Activated gamma-delta T cell treated with Interleukin-2 at 50 U/mL for 16 hours (primary cell): ENCODE data around the gene LINGO4.
A peak's percentile ranks its signal among the peaks of the same experiment; 100 is the strongest.

Experiments
- DNase-seq: peaks from one replicate; pipeline ENCODE4 v3.0.0-alpha.2; 2020

The LINGO4 gene

DNA sequence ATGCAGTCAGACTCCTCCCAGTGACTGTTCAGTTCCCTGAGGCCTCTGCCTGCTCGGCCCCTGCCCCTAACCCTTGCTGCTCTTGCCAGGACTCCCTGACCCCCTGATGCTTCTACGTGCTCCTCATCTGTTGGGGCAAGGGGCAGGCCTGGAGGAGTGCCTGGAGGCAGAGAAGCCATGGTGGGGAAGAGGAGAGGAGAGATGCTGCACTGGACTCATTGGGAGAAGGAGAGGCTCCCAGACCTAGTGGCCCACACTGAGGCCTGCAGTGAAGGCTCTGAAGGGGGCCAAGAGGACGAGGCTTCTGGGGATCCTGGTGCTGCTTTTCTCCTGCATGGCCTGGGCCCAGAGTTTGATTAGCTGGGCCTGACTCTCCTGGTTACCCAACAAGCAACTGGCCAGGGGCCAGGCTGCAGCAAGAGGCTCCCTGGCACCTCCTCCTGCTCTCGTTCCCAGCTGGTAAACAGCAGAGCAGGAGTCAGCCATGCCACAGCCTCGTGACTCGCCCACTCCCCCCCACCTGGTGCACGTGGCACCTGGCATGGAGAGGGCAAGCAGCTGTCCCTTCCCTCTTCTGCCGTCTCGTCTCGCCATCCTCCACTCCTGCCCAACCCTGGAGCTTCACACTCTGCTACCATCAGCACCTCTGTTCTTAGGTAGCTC lies 27.2 kb upstream of the LINGO4 start:
- DNase-seq, result no peak

DNA sequence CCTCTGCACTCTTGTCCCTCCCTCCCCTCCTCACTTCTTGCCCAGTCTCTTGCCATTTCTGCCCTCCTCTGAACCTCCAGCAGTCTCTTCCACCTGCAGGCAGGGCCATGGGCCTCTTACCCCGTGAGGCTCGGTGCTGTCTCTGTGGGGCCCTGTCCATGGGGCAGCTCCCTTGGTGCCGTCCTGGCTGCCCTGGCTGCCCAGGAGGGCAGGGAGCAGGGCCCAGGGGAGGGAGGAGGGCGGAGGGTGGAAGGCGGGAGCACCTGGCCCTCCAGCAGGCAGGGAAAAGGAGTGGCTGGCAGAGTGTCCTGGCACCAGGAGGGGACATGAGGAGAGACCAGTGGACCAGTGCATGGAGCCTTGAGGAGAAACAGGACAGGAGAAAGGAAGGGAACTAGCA lies 26.4 kb upstream of the LINGO4 start, which contains the start of gene RORC:
RORC (minus strand) TSS at position 198 of the 400 bp plus-strand sequence; CDS start at position 160, 38 bp downstream.
- DNase-seq, result no peak

DNA sequence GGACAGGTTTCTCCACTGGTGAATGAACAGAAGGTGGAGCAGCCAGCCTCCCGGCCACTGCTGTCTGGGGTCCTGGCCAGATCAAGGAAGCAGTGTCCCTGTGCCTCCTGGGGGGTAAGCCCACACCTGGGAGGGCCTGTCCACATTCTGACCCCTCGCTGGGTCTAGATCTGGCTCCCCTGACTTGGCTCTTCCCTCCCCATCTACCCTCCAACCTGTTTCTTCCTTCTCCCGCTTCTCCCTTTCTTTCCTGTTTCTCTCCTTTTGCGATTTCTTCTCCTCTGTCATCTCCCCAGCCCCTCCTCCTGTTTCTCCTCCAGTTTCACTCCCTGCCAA lies 26.0 kb upstream of the LINGO4 start:
- DNase-seq, result no peak

DNA sequence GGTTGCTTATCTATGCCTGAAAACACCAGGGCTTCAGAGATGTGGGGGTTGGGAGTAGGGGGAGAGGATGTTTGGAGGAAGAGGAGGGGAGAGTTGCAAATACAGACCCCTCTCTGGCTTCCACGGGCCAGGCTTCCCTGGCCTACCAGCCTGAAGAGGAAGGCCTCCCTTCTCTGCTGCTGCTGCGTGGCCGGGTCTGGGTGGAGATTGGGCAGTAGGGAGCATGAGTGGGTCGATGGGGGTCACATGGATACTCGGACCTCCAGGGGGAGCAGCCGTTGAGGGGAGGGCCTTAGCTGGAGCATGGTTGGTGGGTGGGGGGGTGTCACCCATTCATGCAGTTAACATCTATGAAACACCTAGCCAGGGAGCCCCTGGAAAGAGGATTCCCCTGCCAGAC lies 24.8 kb upstream of the LINGO4 start:
- DNase-seq, result no peak

DNA sequence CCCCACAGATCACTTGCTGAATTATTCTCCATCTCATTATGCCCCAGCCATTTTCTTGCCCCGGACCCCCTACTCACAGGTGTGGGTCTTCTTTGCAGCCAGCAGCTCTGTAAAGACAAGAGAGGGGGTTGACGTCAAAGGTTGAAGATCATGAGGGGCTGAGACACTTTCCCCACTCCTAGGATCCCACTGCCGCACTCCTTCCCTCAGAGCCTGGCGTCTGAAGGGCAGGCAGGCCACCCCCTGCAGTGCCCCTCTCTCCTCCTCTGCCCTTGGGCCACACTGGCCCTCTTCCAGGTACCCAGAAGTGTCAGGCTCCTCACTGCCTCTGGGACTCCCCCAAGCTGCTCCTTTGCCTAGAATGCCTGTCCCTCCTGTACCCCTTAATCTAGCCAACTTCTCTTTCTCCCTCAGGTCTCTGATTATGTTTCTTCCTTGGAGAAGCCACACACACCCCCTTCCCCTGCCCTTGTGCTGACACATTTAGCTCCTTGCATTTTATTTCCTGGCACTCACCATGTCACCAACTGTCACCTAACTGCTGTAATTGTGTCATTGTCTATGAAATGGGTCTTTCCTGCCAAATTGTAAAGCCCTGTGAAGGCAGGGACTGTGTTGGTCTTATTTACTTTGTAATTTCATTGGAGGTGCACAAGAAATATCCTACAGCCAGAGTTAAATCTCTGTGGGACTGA lies 24.3 kb upstream of the LINGO4 start:
- no peak for DNase-seq

DNA sequence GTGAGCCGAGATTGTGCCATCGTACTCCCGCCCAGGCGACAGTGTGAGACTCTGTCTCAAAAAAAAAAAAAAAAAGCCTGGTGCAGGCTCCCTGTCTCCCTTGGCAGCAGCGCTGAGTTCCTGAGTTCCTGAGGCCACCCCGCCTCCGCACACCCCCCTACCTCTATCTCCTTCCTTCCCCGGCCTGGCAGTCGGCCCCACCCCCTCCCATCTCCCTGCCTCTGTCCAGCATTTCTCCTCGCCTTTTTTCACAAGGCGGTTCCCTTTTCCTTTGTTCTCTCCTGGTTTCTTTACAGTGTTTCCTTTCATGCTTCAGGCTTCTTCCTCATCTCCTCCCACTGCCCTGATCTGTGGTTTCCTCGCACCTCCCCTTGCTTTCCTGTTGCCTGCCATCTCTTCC lies 23.7 kb upstream of the LINGO4 start:
- no peak for DNase-seq

DNA sequence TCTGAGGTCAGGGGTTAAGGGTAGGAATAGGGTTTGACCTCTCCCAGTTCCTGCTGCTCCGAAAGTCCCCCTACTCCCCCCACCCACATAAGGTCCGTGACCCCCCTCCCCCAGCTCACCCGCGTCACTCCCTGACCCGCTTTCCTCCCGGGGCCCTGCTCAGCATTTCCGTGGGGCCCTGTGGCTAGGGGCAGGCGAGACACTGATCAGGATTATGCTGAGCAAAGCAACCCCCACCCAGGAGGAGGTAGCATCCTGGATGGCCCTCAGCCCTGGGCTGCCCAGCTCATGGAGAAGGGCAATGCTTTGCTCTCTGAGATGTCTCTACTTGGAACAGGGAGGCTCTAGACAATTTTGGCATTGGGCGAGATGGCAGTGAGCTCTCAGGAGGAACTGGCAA lies 22.6 kb upstream of the LINGO4 start:
- DNase-seq, result no peak

DNA sequence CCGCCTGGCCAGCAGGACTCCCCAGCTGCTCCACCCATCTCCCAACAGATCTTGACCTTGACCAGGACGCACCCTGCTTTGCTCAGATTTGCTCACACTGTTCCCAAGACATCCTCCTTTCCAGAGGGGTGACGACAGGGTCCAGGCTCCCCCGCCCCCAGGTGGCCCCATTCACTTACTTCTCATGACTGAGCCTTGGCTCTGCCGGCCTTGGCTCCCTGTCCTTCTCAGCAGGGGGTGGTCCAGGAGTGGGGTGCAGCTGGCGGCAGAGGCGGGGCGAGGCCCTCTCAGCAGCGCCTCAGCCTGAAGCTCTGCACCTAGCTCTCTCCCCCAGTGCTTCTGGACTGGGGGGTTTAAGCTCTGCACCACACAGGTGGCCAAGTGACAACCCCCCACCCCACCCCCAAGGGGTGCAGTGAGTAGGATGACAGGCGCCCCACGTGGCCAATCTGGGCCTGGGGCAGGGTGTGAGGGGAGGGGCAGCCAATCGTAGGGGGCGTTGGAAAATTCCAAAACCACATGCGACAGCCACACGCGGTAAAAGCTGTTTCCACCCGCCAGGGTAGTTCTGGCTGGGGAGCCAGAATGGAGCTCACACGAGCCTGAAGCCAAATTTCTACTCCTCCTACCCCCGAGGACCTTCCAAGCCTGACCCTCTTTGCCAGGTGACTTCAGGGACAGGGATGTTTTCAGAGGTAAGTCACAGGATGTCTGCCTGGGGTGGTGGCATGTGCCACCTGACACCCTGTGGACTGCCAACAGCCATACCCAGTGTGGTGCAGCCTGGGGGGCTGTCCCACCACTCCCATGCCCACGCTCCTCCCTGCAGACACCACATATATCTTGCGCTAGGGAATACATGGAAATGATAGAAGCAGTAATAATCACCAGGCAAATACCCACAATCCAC lies 20.8 kb upstream of the LINGO4 start:
- no peak for DNase-seq

DNA sequence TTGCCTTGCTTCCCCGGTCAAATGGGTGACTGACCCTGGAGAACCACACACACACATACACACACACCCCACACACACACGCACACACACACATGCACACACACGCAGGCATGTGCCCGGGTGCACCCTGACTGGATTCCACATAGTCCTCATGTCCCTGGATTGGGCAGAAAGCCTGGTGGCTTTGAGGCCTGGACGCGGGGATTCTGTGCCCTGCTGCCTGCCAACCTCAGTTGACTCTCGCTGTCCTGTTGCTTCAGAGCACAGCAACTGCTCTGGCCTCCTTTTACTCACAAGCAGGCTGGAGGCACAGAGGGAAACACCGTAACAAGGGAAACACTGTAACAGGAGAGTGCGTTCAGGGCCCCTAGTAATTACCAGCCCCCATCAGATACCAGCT lies 20.0 kb upstream of the LINGO4 start:
- no peak for DNase-seq

DNA sequence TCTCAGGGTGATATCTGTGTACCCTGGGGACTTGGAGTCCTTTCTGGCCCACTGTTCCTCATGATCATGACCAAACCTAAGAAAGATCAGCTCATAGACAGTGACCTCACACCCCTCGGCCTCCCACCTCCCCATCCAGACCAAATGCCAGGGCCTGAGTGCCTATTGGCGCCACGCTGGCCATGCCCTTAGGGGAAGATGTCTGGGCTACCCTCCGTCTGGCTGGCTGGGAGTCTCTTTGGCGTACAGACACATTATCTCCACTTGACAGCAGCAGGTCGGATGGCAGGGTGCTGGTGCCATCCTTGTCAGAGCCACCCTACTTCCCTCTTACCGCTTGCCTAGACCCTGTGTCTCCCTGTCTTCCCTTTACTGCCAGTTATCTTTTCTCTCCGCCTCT lies 18.0 kb upstream of the LINGO4 start:
- DNase-seq, result no peak

DNA sequence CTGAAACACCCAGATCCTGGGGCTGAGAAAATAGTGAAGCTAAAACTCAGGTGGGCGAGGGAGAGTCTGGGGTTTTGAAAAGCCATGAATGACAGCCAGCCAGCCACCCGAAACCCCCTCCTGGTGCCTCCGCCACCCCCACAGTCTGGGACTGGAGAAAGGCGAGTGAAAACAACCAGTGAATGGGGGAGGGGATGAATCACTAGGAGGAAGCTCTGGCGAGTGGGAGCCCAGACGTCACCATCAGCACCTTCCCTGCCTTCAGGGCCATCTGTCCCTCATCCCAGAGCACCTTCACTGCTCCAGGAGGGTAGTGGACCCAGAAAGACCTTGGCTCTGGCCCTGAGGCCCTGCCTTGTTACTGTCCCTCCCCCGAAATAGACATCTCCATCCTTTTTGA lies 17.2 kb upstream of the LINGO4 start:
- DNase-seq, result no peak

DNA sequence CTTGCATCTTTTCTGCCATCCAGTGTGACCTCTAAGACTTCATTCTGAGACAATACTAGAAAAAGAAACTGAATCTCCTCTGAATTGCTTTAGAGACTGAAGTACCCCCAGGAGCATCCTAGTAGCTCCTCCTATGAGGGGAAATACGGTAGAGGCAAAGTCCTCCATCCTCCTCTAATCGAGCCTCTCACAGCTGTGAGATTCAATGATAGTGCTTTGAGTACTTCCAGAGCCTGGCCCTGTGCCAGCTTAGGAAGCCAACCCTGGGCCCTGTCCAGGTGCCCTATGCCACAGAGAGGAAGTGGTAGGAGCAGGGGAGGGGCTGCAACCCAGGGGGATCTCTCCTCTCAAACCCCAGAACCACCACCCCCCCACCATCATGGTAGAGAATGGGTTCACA lies 15.7 kb upstream of the LINGO4 start:
- DNase-seq, result no peak

DNA sequence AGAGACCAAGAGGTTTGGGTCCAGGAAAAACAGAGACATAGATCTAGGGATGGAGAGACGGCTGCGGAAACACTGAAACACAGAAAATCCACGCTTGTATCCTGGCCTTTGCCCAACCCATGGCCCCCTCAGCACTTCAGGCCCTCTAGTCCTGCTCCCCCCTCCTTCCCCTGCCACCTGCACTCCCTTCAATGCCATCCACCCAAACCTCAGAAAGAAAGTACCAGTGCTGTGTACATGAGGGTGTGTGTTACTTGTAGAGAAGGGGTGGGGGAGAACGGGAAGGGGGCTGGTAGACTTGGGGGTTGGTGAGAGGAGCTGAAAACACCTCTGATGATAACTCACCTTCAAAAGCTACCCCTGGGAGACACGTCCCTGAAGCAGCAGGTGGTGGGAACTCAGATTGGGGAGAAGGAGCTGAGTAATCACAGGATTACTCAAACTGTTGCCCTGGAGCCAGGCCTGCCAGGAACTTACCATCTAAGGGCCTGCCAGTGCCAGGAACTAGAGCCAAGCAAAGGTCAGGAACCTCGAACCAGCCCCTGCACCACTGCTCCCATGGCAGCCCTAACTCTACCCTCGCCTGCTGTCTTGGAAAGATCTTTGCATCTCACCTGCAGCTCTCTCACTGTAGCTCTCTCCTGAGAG lies 14.9 kb upstream of the LINGO4 start:
- DNase-seq, result no peak

DNA sequence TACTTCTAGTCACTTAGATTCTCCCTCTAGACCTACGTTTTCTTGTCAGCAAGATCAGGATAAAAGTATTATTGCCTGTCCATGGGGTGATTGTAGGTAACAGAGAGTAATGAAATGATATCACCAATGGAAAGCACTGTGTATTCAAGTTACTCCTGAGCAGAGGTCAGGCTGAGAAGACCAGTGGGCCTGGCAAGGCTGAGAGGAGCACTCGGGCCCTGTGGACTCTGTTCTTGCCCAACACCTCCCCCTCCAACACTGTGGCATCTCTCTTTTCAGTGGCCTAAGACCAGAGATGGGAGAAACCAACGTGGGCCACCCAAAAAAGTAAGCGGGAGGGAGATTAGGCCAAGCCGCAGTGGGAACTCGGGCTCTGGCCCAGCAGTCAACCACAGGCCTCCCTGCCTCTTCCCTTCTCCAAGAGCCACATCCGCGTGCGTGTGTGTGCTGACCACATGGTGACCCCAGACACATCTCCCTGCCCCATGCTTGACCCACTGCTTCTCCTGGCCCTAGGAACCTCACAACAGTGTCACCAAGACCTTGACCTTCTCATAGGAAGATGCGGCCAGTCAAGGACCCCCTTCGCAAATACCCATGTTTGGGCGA lies 14.1 kb upstream of the LINGO4 start:
- no peak for DNase-seq

DNA sequence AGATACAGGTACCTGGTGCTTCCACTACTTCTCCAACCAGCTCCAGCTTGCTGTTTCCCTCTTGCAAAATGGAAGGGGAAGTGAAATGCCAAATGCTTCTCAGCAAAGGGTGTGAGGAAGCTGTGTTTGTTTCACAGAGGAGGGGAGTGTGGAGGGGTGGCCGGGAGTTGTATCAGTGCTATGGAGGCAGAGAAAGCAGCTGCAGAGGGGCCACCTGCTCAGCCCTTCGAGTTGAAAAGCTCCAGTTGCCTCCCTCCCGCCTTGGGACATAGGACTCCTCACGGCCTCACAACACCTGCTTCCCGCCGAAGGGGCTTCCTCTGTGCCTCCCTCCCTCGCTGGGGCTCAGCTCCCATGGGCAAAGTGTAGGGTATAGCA lies 12.1 kb upstream of the LINGO4 start:
- DNase-seq, result no peak

DNA sequence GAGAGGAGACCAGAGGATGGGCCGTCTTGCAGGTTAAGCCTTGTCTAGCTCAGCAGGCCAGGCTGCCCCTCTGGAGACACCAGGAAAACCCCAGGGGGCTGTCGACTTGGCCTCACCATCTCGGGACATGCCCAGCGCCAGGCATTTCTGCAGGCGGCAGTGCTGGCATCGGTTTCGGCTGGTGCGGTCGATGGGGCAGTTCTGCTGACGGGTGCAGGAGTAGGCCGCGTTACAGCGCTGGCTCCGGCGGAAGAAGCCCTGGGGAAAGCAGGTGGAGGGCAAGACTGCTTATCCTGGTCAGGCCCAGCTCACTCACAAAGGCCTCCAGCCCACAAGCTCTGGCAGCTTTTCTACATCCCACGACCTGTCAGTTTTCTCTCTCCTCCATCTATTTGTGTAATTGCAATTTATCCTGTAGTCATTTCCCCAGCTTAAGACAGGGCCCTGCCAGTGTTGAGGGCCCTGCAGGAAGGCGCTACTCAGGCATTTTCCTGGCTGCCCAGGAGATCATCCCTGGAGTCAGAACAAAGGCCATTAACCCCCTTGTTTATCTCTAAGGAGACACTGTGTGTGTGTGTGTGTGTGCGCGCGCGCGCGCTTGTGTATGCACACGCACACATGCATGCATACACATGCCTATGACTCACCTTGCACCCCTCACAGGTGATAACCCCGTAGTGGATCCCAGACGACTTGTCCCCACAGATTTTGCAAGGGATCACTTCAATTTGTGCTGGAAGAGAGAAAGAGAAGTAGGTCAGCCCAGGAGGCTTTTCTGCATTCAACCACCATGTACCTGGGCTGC lies 11.5 kb upstream of the LINGO4 start:
- DNase-seq, result no peak

DNA sequence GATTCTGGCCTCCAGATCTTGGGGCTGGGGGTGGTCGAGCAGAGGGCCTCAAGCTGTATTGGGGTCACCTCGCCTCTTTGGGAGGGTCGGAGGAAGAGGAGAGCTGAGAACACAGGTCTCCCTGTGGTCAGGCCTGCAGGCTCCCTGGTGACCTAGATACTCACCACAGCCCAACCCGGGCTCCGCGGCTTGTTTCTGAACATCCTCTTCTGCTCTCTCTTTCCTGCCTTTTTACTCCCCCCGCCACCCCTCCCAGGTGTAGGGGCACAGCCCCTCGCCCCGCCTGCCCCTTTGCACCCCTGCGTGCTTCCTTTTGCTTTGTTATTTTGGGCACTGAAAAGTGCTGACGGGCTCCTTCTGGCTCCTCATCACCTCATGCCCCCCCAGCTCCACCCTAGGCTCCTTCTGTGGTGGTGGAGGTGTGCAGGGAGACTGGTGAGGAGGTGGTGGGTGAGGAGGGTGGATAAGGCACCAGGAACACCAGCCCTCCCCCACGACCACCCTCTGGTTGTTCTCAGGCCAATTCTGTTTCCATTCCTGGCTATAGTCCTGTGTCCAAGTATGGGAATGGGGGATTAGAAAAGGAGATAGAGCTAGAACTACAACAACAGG lies 10.6 kb upstream of the LINGO4 start:
- peak; percentile 64 for DNase-seq

DNA sequence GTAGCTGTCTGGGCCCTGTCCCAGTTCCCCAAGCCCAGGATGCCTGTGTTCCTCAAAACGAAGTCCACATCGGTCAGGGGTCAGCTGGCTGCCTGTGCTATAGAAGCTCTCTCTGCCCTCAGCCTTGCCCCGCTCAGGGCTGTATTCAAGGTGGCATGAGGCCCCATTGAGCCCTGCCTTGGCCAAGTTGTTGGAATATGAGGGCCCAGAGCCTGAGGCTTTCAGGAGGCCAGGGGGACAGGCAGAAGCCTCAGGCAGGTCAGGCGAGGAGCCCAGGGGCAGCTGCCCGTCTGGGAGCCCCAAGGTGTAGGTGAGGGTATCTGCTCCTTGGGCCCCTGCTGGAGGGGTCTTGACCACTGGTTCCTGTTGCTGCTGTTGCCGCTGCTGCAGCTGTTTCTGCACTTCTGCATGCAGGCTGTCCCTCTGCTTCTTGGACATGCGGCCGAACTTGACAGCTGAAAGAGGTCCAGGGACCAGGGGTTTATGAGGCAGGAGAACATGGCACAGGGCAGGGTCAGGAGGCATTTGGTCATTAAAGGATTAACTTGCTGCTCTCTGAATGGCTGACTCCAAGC lies 9.8 kb upstream of the LINGO4 start:
- DNase-seq, result no peak

DNA sequence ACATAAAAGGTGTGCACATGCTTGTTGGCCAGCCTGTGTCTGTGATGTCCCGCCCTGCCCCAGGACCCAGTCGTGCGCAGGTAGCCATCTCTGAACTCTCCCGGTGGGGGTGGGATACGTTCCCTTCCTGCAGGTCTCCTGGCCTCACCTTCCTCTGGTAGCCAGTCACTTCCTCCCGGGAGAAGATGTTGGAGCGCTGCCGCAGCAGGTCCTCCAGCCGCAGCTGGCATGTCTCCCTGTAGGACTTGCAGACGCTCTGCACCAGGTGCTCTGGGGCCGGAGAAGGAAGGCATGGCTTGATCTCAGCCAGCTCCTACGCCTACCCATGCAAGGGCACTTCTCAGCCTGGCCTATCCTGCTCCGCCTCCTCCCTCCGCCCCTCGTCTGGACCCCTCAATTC lies 9.2 kb upstream of the LINGO4 start:
- no peak for DNase-seq

DNA sequence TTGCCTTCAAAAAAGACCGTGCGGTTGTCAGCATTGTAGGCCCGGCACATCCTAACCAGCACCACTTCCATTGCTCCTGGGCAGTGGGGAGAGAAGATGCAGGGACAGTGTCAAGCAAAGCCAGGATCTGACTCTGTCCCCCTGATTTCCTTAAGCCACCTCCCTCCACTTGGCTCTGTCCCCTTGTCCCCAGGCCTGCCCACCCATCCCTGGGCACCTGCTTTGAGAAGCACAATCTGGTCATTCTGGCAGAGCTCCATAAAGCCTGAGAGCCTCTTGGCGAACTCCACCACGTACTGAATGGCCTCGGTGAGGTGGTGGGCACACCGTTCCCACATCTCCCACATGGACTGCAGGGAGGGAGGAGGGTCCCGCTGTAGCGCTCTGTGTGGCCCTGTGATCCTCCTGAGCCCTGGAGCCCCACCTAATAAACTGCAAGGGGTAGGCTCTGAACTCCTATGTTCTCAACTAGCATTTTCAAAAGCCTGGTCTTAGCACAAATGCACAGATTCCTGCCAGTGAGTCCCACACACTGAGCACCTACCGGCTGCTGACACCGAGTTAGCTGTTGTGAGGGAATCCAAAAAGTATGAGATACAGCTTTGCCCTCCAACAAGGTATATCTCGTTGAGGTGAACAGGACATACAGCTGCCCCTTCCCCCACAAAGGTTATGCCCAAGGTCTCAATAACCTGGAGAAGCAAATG lies 8.2 kb upstream of the LINGO4 start:
- DNase-seq, result no peak

DNA sequence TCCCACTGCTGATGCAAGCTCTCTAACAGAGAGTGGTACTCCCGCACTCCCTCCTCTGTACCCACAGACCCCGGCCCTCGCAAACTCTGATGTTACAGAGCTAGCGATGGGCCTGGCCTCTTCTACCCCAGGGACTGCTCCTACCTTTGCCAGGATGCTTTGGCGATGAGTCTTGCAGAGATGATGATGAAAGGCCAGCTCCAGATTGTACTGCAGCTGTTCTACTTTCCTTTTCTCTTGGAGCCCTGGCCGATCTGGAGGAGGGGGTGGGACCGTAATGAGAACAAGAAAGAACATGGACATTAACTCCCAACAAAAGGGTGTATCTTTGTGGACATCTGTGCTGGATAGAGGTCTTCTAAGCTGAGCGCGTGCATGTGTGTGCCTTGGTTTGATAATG lies 6.0 kb upstream of the LINGO4 start:
- no peak for DNase-seq
